SU-DHL-6 (cell line): ENCODE measurements around the gene GINS2.

Experiments used
- H2AFZ ChIP-seq: fragments of 200-600 bp; sonication (generic); 2 replicates; pipeline ENCODE4 v1.6.1; 2014; ENCODE audit warnings: low read depth, mild to moderate bottlenecking, moderate library complexity, mixed read lengths, antibody characterized with exemption, low read length; ENCODE audit not compliant: severe bottlenecking
- H3F3A ChIP-seq: fragments of 200-600 bp; shearing (Covaris generic); 2 replicates; pipeline ENCODE4 v1.6.0; 2016; ENCODE audit warnings: antibody characterized with exemption, mild to moderate bottlenecking; ENCODE audit not compliant: insufficient read depth
- H3K27ac ChIP-seq: fragments of 200-600 bp; sonication (generic); 2 replicates; pipeline ENCODE4 v1.5.1; 2016; ENCODE audit warnings: low read depth, mild to moderate bottlenecking, low read length, moderate library complexity, mixed read lengths
- H3K27me3 ChIP-seq: fragments of 200-600 bp; sonication (generic), shearing (Covaris generic); 2 replicates; pipeline ENCODE4 v1.6.0; 2014; ENCODE audit warnings: mild to moderate bottlenecking, low read length
- H3K36me3 ChIP-seq: fragments of 200-600 bp; sonication (generic); 2 replicates; pipeline ENCODE4 v1.6.1; 2014; ENCODE audit warnings: mild to moderate bottlenecking, low read length, mixed read lengths
- H3K4me2 ChIP-seq: fragments of 300-600, 200-600 bp; shearing (Covaris generic), sonication (generic); 2 replicates; pipeline ENCODE4 v1.6.0; 2014; ENCODE audit warnings: low read length, low read depth, mild to moderate bottlenecking; ENCODE audit not compliant: poor library complexity, severe bottlenecking
- H3K4me3 ChIP-seq: fragments of 200-600 bp; sonication (generic); 2 replicates; pipeline ENCODE4 v1.5.1; 2014; ENCODE audit warnings: antibody characterized with exemption, low read length, mild to moderate bottlenecking, mixed read lengths; ENCODE audit not compliant: insufficient read depth, poor library complexity, severe bottlenecking
- H3K79me2 ChIP-seq: fragments of 200-600 bp; sonication (generic); 2 replicates; pipeline ENCODE4 v1.6.1; 2014; ENCODE audit warnings: mild to moderate bottlenecking, low read length, moderate library complexity; ENCODE audit not compliant: insufficient read depth
- H3K9ac ChIP-seq: fragments of 200-600 bp; sonication (generic); 2 replicates; pipeline ENCODE4 v1.7.0; 2014; ENCODE audit warnings: mild to moderate bottlenecking, low read length
- H3K9me2 ChIP-seq: fragments of 200-600 bp; sonication (generic); replicated peaks from 2 replicates; pipeline ENCODE4 v1.6.1; 2014; ENCODE audit warnings: low read length; ENCODE audit not compliant: insufficient read depth
- H3K9me3 ChIP-seq: fragments of 200-600 bp; sonication (generic); 2 replicates; pipeline ENCODE4 v1.6.1; 2014; ENCODE audit warnings: low read length, mixed read lengths; ENCODE audit not compliant: insufficient read depth
- H4K20me1 ChIP-seq: fragments of 200-600 bp; sonication (generic); 2 replicates; pipeline ENCODE4 v1.6.1; 2014; ENCODE audit warnings: low read depth, mild to moderate bottlenecking, antibody characterized with exemption, low read length, moderate library complexity, mixed read lengths
- CTCF ChIP-seq: fragments of 200-600 bp; sonication (generic); IDR thresholded peaks from one replicate; pipeline ENCODE4 v1.5.1; 2017; ENCODE audit warnings: antibody characterized with exemption, mild to moderate bottlenecking, low read length, moderate library complexity; ENCODE audit not compliant: insufficient read depth, poor library complexity, severe bottlenecking
- EZH2phosphoT487 ChIP-seq: fragments of 200-600 bp; sonication (generic), shearing (Covaris generic); conservative IDR thresholded peaks from 2 replicates; pipeline ENCODE4 v1.6.1; 2018; ENCODE audit warnings: mild to moderate bottlenecking, antibody characterized with exemption, low read length, moderate library complexity, mixed read lengths

The GINS2 gene

GRCh38 chr16:85715169-85716021 lies 26.6 kb upstream of the GINS2 start:
- H3K79me2 ChIP-seq, result no peaks in the 10 kb centered on the region
- no peaks in the 10 kb centered on the region for H3F3A ChIP-seq
- no peak overlapping the region for H3K4me3 ChIP-seq
- H3K9me2 ChIP-seq, result no peaks in the 10 kb centered on the region
- H3K4me2 ChIP-seq, result no peak overlapping the region
- H3K9me3 ChIP-seq, result no peaks in the 10 kb centered on the region
- TF ChIP-seq CTCF, result no peak
- TF ChIP-seq EZH2phosphoT487, result no peak
- no peaks in the 10 kb centered on the region for H3K27me3 ChIP-seq
- H3K36me3 ChIP-seq, result no peaks in the 10 kb centered on the region
- no peak overlapping the region for H3K27ac ChIP-seq
- H2AFZ ChIP-seq, result no peak overlapping the region
- H4K20me1 ChIP-seq, result no peaks in the 10 kb centered on the region
- no peak overlapping the region for H3K9ac ChIP-seq

GRCh38 chr16:85712801-85713200 lies 24.0 kb upstream of the GINS2 start:
- Histone ChIP-seq H3F3A (no peaks in the 10 kb centered on the region), H3K79me2 (no peaks in the 10 kb centered on the region), H2AFZ (no peak overlapping the region), H3K9ac (no peak overlapping the region), H3K4me3 (no peak overlapping the region), H3K36me3 (no peaks in the 10 kb centered on the region), H3K27me3 (no peaks in the 10 kb centered on the region), H3K9me3 (no peaks in the 10 kb centered on the region), H3K9me2 (no peaks in the 10 kb centered on the region), H3K27ac (no peak overlapping the region), H4K20me1 (no peaks in the 10 kb centered on the region), H3K4me2 (no peak overlapping the region)
- no peak for TF ChIP-seq CTCF
- no peak for TF ChIP-seq EZH2phosphoT487

- Histone ChIP-seq H4K20me1 (no peaks in the 10 kb centered on the region), H3K4me3 (no peak overlapping the region), H3F3A (no peaks in the 10 kb centered on the region), H3K79me2 (no peaks in the 10 kb centered on the region), H3K4me2 (no peak overlapping the region), H3K9me2 (no peaks in the 10 kb centered on the region), H3K27me3 (no peaks in the 10 kb centered on the region), H2AFZ (no peak overlapping the region), H3K27ac (no peak overlapping the region), H3K36me3 (no peaks in the 10 kb centered on the region), H3K9me3 (no peaks in the 10 kb centered on the region), H3K9ac (no peak overlapping the region)
- TF ChIP-seq CTCF (no peak), EZH2phosphoT487 (no peak)
Observed at GRCh38 chr16:85711982-85712587, 23.3 kb upstream of the GINS2 start.
